HG03097 (cell line): ENCODE measurements around the gene RUBCNL.
A peak's percentile ranks its signal among the peaks of the same experiment; 100 is the strongest.
"Not testable (repeated sequence)": the region's sequence is repeated elsewhere in the genome, so short reads cannot be mapped to it uniquely, and the experiment has no call there.

Experiments used
- ATAC-seq: cut with Tn5 transposase; IDR thresholded peaks from one replicate; pipeline ENCODE4 v1.9.1; 2021; ENCODE audit not compliant: unreplicated experiment, low FRiP score

Gene RUBCNL, protein sequence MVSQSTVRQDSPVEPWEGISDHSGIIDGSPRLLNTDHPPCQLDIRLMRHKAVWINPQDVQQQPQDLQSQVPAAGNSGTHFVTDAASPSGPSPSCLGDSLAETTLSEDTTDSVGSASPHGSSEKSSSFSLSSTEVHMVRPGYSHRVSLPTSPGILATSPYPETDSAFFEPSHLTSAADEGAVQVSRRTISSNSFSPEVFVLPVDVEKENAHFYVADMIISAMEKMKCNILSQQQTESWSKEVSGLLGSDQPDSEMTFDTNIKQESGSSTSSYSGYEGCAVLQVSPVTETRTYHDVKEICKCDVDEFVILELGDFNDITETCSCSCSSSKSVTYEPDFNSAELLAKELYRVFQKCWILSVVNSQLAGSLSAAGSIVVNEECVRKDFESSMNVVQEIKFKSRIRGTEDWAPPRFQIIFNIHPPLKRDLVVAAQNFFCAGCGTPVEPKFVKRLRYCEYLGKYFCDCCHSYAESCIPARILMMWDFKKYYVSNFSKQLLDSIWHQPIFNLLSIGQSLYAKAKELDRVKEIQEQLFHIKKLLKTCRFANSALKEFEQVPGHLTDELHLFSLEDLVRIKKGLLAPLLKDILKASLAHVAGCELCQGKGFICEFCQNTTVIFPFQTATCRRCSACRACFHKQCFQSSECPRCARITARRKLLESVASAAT

DNA sequence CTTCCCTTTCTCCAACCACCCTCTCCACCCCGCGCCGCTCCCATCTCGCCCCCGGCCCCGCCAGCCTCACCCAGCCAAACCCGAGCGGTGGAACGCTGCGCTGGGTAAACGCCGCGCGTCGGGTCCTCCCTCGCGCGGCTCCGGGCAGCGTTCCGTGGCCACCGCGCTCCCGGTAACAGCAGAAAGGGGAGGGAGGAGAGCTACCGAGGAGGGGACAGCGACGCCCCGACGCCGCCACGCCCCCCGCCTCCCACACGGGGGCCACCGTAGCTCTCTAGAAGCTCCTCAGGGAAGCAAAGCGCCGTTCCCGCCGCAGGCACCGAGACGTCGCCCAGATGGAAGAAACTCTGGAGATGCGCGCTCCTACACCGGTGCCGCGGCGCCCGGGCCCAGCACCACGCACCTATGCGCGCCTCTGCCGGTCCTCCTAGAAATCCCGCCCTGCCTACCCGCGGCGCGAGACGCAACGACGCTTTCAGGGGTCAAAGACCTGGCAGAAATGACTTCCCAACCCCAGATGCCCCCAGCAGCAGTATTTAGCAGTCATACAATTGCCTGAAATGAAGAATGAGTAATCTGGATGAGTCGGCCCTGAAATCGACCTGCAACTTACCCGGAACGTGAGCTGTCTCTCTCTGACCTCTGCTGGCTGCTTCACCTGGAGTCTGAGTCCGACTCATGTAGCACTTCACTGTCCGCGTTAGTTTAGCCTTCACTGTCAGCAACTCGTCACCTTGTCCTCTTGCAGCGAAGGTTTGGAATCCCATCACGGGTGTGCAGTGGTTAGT, at the start of gene RUBCNL:
RUBCNL (minus strand) TSS at position 189 of the 788 bp plus-strand sequence. CDS start 14,777 bp downstream, outside the sequence.
- no peak for ATAC-seq

DNA sequence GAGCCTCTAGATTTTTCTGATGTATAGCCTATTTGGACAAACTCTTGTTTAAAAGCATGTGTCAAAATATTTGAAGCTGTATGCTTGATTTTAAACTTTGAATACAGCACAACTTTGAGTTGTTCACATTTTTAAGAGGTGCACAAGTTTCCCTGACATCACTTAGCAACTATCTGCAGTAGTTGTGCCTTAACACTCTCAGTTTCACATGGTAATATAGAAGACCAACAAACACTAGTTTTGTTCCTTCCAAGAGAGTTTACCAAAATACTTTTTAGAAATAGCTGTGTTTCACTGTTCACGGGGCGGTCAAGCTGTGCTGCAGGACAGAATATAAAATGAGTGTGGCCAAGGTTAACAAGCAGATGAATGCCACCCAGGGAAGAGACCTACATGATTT, 42.5 kb upstream of the RUBCNL start:
- not testable (repeated sequence) for ATAC-seq

DNA sequence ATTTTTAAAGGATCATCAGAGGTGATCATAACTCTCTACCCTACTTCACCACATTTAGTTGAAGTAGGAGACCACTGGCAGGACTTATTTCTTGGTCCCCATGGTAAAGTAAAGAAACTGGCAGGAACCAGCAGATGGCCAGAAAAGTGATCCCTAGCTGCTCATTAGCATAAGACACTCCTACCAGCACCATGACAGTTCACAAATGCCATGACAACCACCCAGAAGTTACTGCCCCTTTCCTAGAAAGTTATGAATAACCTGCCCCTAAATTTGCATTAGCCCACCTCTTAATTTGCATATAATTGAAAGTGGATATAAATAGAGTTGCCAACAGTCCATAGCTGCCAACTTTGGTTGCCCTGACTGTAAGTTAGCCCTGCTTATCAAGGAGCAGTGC, 18.4 kb upstream of the RUBCNL start:
- no peak for ATAC-seq

DNA sequence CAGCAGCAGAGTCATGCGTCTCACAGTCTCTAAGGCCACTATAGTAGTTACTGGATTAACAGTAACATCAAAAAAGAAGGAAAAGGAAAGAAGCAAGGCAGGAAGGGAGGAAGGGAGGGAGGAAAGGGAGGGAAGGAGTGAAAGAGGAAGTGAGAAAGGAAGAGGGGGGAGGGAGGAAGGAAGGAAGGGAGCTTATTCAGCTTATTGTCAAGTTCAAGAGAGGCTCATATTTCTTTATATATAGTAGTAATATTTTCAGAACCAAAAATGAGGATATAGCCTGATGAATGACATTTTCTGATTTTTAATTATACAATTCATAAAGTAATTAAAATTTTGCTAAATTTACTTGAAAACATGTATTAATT, 17.7 kb upstream of the RUBCNL start:
- ATAC-seq = no peak

DNA sequence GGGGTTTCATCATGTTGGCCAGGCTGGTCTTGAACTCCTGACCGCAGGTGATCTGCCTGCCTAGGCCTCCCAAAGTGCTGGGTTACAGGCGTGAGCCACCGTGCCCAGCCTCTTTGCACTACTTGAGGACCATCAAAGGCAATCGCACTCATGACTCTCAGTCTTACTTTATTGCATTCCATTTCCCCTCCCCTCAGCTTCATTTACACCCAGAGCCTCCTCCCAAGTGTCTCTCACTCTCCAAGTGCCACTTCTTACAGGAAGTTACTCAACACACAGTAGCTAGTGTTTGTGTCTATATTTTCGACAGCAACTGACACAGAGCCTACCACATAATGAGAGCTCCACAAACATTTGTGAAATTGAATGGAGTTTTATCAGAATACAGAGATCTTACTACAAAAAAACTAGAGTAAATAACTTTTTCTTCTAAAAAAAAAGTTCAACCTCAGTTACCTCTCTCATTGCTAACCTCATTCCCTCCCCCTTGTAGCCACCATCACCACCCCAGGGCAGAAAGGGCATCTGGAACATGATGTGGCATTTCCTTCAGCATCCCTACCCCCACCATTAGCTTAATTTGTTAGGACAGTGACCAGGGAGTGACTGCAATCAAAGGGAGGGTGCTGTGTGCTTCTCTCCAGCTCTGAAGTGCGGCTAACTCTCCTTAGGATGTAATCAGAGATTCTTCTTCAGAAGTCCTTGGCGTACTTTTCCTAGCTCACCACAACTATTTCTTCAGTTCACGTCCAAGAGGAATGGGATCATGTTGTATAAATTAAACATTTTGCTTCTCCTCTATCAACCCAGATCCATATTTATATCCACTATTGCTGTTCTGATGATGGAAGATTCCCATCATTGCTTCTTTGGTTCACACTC, 17.0 kb upstream of the RUBCNL start:
- no peak for ATAC-seq

DNA sequence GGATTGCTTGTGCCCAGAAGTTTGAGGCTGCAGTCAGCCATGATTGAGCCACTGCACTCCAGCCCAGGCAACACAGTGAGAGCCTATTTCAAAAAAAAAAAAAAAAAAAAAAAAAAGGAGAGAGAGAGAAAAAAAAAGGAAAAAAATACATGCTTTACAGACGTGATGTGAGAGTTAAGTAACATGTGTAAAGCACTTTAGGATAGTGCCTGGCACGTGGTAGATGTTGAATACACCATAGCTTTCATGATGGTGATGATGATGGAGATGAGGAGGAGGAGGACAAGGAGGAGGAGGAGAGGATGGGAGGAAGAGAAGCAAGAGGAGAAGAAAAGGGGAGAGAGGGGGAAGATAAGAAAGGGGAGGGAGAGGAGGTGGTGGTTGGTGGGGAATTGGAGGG, 15.1 kb upstream of the RUBCNL start:
- no peak for ATAC-seq

DNA sequence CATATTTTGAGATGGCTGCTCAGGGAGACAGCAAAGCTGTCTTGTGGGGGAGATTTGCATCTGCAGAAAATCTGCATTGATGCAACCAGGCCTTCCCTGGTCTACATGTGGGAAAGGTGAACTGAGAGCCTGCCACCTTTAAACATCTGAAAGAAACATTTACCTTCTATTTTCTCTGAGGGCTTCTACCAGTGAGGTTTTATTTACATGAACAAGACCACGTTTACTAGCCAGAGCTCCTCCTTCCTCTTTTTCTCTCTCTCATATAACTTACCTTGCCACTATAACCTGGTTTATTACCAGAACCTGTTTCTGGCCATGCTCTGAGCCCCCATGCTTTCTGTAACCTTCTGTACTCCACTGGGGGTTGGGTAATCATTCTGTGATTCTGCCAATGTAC, 14.4 kb upstream of the RUBCNL start:
- no peak for ATAC-seq

DNA sequence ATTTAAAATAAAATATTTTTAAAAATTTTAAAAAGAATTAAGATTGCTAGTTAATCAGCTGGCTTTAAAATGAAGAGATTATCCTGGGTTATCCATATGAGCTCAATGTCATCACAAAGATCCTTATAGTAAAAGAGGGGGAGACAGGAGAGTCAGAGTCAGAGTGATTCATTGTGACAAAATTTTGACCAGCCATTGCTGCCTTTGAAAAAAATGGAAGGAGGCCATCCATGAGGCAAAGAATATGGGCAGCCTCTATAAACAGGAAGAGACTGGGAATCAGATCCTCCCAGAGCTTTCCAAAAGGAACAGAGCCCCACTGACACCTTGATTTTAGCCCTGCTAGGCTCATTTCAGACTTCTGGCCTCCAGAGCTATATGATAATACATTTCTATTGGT, 9.3 kb upstream of the RUBCNL start:
- ATAC-seq = no peak

DNA sequence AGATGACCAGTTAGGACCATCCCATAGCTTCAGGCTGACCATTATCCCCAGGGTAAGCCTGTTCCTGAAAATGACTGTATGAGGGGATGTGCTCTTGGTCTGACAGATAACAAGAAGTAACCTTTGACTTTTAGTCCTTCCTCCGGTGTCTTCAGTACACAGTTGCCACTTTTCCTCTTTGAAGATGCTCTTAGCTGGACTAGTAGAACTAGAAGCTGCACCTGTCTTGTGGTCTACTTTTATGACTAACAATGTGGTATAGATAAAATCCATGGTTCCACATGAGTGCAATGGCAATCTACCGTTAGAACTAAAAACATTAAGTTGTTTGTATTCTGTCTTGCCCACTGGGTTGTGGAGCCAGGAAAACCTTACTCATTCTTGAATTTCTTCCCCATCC, 5.9 kb upstream of the RUBCNL start:
- no peak for ATAC-seq

DNA sequence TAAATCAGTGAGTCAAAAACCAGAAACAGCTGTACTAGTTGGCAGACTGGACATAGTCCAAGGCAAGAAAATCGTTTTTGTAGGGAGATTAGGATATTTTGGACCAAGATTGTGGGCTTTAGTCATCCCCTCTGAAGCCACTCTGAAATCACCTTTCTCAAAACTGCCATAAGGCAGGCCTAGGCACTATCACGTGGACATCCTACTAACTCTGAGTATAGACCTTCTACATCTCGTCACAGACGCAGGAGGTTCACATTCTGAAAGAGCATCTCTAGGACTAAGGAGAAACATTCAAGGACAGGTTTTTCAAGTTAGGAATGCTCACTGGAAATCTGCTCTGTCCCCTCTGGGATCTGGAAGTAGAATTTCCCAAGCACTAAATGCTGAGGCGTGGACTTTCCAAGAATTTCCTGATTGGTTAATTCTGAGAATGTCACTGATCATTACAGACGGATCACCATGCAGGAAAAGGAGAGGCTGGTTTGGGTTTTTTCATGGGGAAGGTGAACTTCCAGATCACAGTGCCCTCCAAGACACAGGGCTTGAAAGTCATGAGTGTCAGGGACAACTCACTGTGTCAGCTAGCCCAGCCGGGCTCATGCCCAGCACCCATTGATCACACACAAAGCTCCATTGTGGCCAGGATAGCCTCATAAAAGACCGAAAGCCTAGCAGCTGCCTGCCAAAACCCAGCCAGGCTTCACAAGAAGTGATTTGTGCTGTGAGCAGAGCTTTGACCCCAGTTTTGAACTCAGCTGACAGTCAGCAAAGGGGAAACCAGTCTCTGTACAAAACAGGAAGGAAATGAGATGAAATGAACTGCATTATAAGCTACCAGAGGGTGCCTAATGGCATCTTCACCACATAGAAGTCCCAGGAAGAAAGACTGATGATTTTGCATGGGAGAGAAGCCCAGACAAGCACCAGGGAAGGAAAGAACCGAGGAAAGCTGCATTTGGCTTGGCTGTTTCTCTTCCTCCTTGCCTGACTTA, 2.7 kb upstream of the RUBCNL start:
- peak; percentile 59 for ATAC-seq

DNA sequence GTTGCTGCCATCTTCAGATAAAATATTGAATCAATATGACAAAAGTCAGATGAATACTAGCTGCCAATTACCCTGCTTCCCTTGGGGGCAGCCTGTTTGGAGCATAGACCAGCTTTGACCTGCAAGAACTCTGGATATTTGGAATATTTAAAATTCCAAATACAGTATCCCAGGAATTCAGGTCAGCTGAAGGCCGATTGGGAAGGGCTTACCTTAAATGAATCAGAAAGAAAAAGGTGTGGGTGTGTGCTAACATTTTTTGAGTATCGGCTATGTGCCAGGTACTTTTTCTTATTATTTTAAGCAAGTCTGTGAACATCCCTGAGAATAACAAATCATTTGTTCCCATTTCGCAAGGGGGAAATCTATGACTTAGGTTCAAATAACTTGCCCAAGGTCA, 1.8 kb upstream of the RUBCNL start:
- no peak for ATAC-seq

DNA sequence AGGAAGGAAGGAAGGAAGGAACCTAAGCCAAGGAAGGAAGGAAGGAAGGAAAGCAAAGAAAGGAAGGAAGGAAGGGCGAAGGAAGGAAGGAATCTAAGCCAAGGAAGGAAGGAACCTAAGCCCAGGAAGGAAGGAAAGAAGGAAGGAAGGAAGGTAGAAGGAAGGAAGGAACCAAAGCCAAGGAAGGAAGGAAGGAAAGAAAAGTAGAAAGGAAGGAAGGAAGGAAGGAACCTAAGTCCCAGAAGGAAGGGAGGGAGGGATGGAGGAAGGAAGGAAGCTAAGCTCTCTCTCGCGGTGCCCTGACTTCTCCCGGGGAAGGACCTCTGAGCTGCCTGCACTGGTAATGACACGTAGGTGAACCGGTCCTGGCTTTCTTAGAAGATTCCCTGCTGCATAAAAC, 1.3 kb upstream of the RUBCNL start:
- ATAC-seq = no peak

DNA sequence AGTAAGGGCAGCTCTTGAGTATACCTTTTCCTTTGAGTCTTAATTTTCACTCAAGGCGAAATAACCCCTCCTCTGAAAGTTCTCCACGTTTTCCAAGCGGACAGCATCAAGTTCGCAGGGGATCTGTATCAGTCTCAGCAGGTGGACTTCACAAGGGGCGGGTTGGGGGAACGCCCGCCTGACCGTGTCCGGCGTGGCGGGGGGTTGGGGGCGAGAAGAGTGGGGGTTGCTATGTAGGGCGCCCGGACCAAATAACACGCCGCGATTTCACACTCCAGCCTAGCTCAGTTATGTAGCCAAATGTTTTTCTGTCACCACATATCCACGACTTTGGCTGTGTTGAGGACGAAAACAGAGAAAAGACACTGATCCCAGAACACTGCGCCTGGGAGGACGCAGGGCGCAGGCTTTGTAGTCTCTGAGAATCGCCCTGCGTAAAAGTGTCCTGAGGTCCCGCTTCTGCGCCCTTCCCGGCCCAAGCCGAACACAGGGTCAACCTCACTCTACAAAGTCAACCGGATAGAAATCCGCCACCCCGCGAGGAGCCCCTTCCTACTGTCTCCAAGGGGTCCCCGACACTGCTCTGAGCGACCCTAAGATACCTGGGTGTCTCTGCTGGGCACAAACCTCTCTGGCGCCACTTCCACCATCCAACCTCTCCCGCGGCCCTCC, 524 bp downstream of the RUBCNL start:
- no peak for ATAC-seq

DNA sequence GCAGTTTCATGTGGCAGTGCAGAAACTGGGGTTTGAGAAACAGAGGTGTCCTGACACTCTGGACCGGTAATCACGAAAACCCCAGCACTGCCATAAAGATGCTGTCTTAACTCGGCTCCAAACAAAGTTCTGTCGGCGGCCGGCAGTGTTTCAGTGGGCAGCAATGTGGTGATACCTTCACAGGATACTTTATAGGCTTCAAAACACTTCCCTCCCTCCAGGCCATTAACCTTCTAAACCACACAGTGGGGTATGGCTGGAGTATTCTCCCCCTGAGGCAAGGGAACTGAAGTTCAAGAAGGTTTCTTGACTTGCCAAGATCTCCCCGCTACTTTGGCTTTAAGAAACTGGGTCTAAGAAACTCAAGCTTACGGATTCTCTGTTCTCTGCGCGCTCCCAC, 1.1 kb downstream of the RUBCNL start:
- ATAC-seq = no peak

DNA sequence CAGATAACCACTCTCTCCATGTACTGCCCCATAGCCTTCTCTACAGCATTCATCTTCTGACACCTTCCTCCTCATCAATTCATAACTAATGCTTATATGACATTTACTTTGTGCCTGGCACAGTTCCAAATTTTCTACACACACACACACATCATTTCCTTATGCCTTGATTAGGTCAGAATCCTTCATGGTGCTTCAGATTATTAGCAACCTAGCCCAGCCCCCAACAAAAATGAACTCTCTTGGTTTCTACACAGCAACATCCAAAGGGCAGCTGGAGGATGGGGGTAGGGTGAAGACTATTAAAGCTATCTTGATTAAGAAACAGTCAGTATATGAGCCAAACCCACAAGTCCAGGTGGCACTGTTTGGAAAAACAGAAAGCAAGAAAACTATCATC, 3.7 kb downstream of the RUBCNL start:
- no peak for ATAC-seq

DNA sequence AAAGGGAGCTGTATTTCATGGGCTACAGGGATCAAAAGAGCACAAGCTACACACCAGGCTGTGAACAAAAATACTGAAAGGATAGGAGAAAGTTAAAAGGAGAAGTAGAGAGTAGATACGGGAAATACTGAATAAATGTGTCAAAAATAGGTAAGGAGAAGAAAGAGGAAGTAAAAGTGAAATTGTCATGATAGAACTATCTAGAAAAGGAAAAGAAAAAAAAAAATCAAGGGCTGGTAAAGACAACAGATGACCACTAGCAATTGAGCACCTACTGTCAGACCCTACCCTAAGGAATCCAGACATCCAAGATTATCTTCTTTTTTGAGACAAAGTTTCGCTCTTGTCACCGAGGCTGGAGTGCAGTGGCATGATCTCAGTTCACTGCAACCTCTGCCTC, 4.8 kb downstream of the RUBCNL start:
- ATAC-seq = peak; percentile 45

DNA sequence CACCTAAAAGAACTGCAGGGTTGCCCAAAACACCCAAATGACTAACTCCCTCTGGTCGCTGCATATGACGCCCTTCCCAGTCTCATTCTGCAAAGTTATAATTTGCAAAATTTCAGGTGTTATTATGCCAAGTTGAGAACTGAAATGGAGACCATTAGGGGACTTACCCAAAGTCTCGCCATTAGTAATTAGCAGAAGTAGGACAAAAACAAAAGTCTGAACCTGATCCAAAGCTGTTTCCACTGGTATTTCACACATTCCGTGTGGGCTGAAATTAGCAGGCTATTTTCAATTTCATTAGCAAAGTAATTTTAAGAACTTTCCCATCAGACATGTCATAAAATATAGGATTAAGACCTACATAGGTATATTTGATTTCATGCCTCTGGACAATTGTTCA, 6.8 kb downstream of the RUBCNL start:
- ATAC-seq = no peak

DNA sequence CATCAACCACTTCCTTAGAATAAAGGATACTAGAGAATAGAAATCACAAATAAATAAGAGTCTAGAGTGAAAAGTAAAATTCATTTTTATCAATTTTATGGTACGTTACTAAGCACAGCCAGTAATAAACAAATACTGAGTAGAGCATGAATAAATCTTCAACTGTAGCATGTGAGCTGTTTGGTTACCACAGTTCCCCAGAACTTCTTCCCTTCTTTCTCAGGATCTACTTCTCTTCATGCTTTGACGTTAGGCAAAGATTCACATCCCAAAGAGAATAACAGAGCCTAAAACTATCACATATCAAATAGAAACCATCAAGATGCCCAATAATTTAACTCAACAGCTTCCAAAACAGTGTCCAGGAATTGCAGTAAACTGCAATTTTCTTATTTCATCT, 7.4 kb downstream of the RUBCNL start:
- ATAC-seq = no peak

DNA sequence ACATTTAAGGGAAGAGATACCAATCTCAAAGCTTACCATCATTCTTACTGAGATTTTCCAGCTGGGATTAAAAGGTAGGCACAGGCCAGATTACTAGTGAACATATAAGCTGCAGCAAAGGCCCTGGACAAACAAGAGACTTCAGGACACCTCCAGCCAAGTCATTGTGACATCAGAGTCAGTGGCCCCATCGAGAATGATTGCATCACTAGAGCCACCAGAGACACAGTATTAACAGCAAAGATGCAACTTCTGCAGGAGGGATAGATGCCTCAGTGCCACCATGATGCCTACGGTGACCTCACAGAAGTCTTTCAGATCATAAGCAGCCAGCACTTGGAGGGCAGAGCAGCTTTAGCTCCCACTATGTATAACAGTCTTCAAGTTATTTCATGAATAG, 8.6 kb downstream of the RUBCNL start:
- no peak for ATAC-seq
